Mucosa of gallbladder (tissue), 1 donor: ENCODE measurements around the gene NUP205. TPM values are rescaled to one million over a fixed set of nuclear protein-coding genes. Genes with fewer than 3 reads are reported as not detected.

Source experiments
- total RNA-seq: library from RNA; stranded (reverse); gene quantifications from one replicate; pipeline ENCODE4 v1.2.1, GENCODE V29; 2021
- donor health status: DM: no; HTN: no; CAD: no.

NUP205 gene
- total RNA-seq, 1 donor from 2014 or later, result 30.9 TPM

Other genes starting within 250 kb of the NUP205 start
- 25.7 TPM for gene CNOT4, start 47.8 kb upstream of the NUP205 start, total RNA-seq
- gene STMP1, start 104.6 kb downstream of the NUP205 start, total RNA-seq, result 35.2 TPM
- not detected for gene SLC13A4, start 170.3 kb downstream of the NUP205 start, total RNA-seq
- 13.7 TPM for gene FAM180A, start 190.9 kb downstream of the NUP205 start, total RNA-seq